Measurements from ENCODE around the gene DNAJC27. TPM values are rescaled to one million over a fixed set of nuclear protein-coding genes. Genes with fewer than 3 reads are reported as not detected.

The DNAJC27 gene
- total RNA-seq, 1 experiment from 2014 or later, result 5.1 TPM

DNA sequence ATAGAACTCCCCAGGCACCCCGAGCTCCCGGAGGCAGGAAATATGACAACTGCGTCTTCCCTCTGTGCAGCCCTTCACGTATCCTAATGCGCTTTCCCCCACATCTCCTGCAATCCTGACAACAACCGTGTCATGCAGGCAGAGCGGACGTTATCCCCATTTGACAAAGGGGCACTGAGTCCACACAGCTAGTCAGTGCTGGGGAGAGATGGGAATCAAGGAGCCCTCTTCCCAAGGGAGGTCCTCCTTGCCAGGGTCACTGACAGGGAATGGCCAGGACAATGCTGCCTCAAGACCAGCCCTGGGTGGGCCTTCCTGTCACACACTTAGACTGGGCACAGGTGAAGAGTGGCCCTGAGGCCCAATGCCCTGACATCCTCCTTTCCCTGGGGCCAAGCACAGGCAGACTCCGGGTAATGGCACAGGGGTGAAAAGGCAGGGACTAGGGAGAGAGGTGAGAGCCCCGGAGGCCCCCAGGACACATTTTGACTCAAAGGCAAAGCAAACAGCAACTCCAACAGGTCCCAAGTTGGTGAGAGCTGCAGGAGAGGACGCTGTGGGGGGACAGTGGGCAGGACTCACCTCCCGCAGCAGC, 53.9 kb downstream of the DNAJC27 start:
- WGBS (ENCODE audit: extremely low coverage, insufficient read length, low lambda C conversion rate), result no CpG with 5 or more reads among the region's 12 CpGs
- Histone ChIP-seq H2BK120ac (ENCODE audit: low read depth, low read length, poor library complexity, severe bottlenecking) (no peak overlapping the region), H3K79me2 (ENCODE audit: insufficient read depth, low read length) (peaks cover 2% of the 10 kb centered on the region; the same call in 1 of the 2 replicates)

More for the DNA sequence above, 53.9 kb downstream of the DNAJC27 start:
- no peak overlapping the region for H4K91ac ChIP-seq (ENCODE audit: insufficient read length, low read depth, low read length)
- H3K56ac ChIP-seq (ENCODE audit: insufficient read length, low read depth, low read length), result no peak overlapping the region
- H4K5ac ChIP-seq (ENCODE audit: insufficient read length, low read depth, low read length), result no peak overlapping the region
- Mint-ChIP-seq H3K4me3 (peak overlapping the region; percentile 80), H3K36me3 (ENCODE audit: insufficient read depth in 1 of 3, low read depth in 3 of 3) (peaks cover 5 to 18% (median 14%) of the 10 kb centered on the region in 3 experiments; a peak in 6 of 7 replicates), H3K27me3 (ENCODE audit: low read depth) (peaks cover 8% of the 10 kb centered on the region), H3K27ac (no peak overlapping the region), H3K9me3 (no peaks in the 10 kb centered on the region), H3K4me1 (peaks cover 16 to 21% of the 10 kb centered on the region in 2 experiments)
- no peak overlapping the region for H3K18ac ChIP-seq (ENCODE audit: insufficient read length, low read depth, low read length)
- no peak overlapping the region for H3K14ac ChIP-seq (ENCODE audit: insufficient read depth, low read length)
- no peak overlapping the region for H3K4ac ChIP-seq (ENCODE audit: low read depth, low read length)
- H2AK5ac ChIP-seq (ENCODE audit: insufficient read length, low read length), result no peak overlapping the region
- no peaks in the 10 kb centered on the region for H3K4me1 ChIP-seq (ENCODE audit: insufficient read depth, low read length)
- H2BK12ac ChIP-seq (ENCODE audit: insufficient read length, low read depth, low read length), result no peak overlapping the region
- no peak overlapping the region for H2BK20ac ChIP-seq (ENCODE audit: low read depth, low read length, poor library complexity, severe bottlenecking)
- no peak overlapping the region for H2BK15ac ChIP-seq (ENCODE audit: low read depth, low read length)
- H4K20me1 ChIP-seq (ENCODE audit: control insufficient read depth, insufficient read depth, insufficient read length), result no peaks in the 10 kb centered on the region
- H3K79me1 ChIP-seq (ENCODE audit: insufficient read depth, low read depth, low read length, poor library complexity, severe bottlenecking), result no peaks in the 10 kb centered on the region
- no peak overlapping the region for H2AFZ ChIP-seq (ENCODE audit: low read length)
- TF ChIP-seq, protein P1, sequence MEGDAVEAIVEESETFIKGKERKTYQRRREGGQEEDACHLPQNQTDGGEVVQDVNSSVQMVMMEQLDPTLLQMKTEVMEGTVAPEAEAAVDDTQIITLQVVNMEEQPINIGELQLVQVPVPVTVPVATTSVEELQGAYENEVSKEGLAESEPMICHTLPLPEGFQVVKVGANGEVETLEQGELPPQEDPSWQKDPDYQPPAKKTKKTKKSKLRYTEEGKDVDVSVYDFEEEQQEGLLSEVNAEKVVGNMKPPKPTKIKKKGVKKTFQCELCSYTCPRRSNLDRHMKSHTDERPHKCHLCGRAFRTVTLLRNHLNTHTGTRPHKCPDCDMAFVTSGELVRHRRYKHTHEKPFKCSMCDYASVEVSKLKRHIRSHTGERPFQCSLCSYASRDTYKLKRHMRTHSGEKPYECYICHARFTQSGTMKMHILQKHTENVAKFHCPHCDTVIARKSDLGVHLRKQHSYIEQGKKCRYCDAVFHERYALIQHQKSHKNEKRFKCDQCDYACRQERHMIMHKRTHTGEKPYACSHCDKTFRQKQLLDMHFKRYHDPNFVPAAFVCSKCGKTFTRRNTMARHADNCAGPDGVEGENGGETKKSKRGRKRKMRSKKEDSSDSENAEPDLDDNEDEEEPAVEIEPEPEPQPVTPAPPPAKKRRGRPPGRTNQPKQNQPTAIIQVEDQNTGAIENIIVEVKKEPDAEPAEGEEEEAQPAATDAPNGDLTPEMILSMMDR (conservative IDR thresholded peaks at IDR 0.05), result no peak
- H3K27me3 ChIP-seq (ENCODE audit: insufficient read depth, low read length), result no peaks in the 10 kb centered on the region
- no peak overlapping the region for H3K23ac ChIP-seq (ENCODE audit: insufficient read length, low read depth, low read length)
- no peak overlapping the region for H4K8ac ChIP-seq (replicated peaks; ENCODE audit: insufficient read length, low read depth, low read length)
- DNase-seq, result no peak
- H3T11ph ChIP-seq (ENCODE audit: low read length), result no peak overlapping the region
- H3K9ac ChIP-seq (ENCODE audit: extremely low read depth, insufficient read length, low read length), result no peak overlapping the region
- H3K23me2 ChIP-seq (ENCODE audit: insufficient read length, low read depth, low read length, poor library complexity, severe bottlenecking), result no peaks in the 10 kb centered on the region
- no peak overlapping the region for H2BK5ac ChIP-seq (ENCODE audit: insufficient read length, low read length)
- no peak overlapping the region for H3K4me2 ChIP-seq (ENCODE audit: insufficient read depth, insufficient read length, low read length)
- no peak overlapping the region for H3K27ac ChIP-seq (ENCODE audit: insufficient read length, low read depth, low read length)
- no peaks in the 10 kb centered on the region for H3K9me3 ChIP-seq (ENCODE audit: control insufficient read depth, low read depth, low read length)

All from H9 (cell line).